OCI-M1 (cell line): ENCODE measurements around the gene DNAL4.

Source experiments
- DNase-seq: peaks from one replicate; lab custom pipeline; 2025; lab: John Stamatoyannopoulos, UW

Gene DNAL4

DNA sequence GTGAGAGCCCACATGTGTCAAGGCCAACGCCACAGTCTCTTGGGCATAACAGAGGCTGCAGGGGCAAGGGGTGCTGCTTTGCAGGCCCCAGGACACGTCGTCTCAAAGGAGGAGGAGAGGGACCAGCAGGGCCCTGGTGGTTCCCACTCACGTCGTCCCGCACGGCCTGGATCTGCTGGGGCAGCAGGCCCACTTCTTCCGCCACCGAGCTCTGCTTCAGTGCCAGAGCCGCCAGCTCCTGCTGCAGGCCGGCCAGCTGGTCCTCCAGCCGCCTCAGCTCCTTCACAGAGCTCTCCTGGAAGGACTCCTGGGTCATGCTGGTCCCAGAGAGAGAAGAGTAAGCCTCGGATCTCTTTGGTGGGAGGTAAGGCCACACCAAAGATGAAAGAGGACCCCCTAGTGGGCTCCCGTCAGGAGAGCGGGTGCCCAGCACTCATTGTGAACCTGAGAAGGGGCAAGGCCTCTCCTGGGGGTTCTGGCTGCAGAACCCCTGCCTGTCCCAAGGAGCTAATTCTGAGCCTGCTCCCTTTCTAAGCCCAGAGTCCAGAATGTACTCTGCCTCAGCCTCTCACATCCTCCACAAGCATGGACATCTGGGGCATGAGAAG is 53.7 kb downstream of the DNAL4 start:
- no peak for DNase-seq

DNA sequence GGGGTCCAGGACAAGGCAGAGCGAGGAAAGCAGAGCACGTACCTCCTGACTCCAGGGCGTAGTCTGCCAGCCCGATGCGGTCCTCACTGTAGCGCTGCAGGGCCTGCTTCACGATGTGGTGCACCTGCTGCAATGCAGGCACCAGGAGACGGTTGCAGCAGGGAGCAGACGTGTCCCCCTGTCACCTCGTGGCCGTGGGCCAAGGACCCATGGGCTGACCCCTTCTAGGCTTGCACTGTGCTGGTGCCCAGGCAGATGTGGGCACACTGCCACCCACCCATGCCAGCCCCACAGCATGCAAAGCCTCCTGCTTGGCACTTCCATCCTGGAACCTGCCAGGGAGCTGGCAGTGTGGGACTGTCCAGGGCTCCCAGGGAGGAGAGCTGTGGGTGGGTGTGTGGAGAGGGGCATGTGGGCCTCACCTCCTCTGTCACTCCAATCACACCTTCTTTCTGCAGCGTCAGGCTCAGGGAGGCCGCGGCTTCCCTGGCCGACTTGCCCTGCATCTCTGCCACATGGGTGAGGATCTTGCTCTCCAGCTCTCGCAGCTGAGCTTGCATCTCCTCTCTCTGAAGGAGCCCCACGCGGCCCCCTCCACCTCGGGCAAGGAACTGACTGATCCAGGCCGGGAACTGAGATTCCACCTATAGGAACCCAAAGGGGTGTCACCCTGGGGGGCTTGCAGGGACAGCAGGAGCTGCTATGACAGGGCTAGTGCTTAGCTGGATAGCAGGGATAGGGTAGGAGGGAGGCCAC is 54.5 kb downstream of the DNAL4 start:
- no peak for DNase-seq

DNA sequence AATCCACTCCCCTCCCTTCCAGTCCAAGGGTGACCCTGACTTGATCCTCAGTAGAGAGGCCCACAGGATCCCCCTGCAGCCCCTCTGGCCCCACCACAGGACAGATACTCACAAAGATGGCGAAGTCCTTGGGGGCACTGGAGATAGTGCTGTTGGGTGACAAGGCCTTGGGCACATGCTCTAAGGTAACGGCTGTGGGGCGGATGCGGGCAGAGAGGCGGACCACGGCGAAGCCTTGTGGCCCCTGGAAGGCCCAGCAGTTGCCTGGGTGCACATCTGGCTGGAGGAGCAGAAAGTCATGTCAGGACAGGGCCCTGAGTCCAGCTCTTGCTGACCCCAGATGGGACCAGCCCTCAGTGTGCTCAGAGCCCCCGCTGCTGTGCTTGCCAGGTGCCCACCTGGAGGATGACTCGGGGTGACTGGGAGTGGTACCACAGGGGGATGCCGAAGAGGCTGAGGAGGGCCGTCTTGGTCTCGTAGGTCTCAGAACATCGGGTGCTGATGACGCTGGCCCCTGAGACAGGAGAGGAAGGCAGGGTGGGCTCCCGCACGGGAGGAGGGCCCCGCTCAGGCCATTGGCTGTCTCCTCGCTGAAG is 55.4 kb downstream of the DNAL4 start:
- no peak for DNase-seq

DNA sequence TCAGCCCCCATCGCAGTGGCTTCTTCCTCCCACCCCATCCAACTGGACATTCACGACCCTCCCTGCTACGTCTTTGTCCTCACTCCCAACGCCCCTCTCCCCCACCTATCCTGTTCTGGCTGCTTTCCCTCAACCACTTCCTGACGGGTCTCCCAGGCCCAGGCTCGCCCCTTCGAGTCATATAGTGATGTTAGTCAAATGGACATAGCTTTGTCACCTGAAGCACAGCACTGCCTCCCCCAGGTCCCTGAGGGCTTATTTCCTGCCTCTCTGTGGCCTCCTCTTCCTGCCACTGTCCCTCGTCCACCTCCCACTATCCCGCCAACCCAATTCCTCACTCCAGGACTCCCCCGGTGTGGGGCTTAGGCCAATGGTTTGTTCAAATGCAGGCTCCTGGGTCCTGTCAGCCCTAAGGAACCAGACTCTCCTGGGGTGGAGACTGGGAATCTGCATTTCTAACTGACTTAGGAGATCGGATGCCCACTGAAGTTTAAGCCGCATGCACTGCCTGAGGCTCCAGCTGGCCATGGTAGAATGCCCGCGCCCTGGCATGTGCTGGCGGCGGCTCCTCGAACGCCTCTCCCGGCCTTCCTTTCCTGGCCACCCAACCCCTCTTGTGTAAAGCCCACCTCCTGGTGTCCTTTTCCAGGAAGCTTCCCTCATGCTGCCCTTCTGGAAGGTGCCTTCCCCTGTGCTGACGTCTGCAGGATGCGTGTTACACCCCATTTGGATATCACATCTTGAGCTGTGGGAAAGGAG is 56.5 kb downstream of the DNAL4 start:
- DNase-seq: no peak

DNA sequence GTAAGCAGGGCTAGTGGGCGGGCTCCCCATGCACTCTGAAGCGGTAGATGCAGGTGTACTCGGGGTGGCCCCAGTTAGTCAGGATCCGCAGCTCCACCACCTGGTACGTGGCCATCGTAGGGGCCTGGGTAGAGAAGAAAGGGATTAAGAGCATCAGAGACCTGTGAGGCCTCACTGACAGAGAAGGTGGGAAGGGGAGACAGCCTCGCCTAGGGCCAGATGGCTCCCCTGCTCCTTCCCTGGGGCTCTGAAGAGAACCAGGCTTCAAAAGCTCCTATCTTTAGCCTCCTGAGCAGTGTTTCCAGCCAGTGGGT is 57.7 kb downstream of the DNAL4 start:
- no peak for DNase-seq

DNA sequence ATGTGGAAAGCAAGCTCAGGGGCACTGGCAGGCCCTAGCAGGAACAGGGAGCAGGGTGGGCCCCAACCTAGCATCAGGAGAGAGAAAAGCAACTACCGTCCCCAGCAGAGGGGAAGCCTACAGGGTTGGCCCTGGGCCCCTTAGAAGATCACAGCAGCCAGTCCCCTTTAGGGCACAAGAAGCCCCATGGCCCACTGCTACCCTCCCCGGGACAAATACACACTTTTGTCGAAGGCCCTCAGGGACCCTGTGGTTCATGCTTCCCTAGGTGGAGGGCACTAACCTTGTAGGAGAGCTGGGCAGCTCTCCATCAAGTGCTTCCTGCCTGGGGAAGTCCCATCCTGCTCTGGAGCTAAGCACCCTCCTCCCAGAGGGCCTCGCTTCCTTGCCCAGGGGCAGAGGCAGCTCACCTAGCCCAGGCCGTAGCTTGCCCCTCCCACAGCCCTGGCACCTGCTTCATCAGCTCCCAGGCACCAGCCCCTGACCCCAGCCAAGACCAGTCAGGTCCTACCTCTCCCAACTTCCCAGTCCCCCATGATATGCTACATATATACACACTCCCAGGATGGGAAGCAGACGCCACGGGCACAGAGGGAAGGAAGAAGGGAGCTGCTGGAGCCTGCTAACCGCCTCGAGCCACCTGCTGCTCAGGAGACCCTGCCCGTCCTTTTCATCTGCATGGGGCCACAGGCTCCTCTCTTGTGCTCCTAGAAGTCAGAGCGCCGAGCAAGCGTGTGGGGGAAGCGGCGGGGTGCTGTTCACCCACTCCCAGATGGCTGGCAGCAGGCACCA is 58.3 kb downstream of the DNAL4 start:
- no peak for DNase-seq

DNA sequence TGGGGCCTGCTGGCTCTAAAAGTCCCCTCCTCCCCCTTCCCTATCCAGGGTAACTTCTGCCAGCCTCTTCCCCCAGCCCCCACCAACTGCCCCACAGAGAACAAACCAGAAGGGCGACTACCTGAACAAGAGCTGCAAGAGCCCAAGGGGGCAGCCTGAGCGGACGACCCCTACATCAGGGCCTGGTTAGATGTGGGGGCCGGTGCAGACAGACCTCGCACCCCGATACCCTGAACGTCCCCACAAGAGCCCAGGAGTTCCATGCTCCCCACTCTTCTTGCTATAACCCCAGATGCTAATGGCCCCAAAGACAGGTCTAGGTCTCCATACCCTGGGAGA is 58.8 kb downstream of the DNAL4 start:
- DNase-seq: no peak

DNA sequence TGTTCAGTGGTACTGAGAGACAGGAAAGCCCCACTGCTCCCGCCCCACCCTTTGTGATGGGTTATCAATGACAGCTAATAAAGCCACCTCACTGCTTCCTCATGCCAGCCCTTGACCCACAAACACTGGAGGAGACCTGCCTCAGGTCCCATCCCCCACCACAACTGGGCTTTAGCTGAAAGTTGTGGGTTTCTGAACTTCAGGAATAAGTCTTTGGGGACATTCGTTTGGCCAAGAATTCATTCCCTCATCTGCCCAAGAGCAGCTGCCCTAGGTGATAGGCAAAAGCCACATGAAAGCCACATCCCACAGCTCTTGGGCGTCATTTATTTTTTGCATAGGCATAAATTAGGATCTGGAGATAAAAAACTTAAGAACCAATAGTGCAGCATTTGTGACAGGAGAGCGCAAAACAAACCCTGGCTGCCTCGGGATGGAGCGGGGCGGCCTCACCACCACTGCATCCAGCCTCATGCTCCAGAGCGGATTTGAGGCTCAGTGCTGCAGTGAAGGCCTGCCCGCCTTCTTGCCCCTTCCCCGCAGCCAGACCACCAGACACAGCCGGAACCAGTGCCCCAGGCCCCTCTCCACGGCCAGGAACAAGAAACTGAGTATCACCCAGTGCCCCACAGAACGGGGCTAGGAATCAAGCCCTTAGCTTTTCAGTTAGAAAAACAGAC is 59.4 kb downstream of the DNAL4 start:
- no peak for DNase-seq

DNA sequence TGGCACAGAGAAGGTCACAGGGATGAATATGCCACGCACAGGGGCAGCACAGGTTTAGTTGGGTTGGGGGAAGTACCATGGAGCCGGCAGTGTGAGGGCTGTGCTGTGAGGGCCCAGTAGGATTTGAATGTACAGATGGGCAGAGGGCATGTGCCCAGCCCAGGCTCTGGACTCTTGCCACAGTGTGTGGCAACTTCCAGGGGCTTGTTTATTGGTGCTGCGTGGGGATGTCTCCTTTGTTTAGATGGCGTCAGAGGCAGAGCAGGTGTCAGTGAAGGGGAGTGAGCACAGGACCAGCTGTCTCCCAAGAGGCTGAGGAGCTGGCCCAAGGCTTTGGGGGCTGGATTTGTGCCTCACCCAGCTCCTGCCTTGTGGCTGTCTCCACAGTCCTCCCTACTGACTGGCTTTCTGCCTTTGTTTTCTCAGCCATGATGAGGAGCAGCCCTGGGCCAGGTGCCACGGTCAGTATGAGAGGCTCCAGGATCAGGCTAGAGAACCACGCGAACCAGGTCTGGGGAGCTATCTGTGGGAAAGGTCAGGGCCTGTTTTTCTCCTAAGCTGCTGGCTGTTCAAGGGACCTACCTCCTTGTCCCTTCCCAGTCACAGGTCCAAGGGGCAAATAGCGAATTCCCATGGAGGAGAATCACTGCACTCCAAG is 60.1 kb downstream of the DNAL4 start:
- DNase-seq: no peak

DNA sequence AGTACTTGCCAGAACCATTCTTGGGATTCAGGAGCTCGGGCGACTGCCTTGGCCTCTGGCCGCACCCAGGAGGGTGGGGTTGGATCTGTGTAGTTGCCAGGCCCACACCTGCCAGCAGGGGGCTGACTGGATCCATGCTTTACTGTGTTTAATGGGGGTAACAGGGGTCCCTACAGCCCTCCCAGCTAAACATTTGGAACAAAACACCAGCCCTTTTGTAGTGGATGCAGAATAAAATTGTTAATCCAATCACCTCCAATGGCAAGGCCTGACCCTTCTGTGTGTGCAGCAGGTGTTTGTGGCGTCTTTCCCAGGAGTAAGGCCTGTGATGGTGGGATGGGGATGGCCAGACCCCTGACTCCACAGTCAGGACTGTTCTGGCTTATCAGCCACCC is 60.6 kb downstream of the DNAL4 start:
- DNase-seq: peak; percentile 25

DNA sequence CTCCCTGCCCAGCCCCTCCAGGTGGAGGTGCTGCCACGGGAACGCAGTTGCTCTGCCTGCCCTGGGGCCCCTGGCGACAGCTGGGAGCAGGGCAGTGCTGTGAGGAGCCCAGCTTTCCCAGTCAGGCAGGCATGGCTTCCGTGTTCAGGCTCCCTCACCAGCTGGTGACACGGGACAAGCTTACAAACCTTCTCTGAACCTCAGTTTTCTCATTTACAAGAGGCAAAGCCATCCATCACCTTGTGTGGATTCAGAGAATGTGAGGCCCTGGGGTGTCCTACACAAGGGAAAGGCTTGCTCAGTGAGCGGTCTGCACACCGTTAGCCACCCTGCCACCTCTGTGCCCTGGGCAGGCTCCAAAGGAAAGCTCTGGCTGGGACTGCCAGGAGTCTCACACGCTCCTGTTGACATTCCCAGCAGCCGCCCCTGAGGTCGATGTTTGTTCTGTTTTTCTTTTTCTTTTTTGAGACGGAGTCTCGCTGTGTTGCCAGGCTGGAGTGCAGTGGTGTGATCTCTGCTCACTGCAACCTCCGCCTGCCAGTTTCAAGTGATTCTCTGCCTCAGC is 61.6 kb downstream of the DNAL4 start:
- no peak for DNase-seq

DNA sequence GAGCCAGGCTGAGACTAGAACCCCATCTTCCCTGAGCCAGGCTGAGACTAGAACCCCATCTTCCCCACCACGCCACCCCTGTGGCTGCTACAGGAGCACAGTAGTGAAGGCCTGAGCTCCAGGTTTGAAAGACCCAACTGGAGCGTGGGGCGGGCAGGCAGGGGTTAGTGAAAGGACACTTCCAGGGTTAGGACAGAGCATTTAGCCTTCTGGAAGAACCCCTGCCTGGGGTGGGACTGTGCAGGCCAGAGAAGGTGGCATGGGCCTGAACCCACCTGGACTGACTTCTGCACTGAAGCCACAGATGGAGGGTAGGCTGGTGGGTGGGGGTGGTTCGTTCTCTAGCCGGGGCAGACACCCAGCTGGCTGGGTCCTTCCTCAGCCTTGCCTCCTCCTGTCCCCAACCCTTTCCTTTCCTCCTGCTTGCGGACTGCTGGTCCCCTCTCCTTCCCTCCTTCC is 62.2 kb downstream of the DNAL4 start:
- DNase-seq: no peak

DNA sequence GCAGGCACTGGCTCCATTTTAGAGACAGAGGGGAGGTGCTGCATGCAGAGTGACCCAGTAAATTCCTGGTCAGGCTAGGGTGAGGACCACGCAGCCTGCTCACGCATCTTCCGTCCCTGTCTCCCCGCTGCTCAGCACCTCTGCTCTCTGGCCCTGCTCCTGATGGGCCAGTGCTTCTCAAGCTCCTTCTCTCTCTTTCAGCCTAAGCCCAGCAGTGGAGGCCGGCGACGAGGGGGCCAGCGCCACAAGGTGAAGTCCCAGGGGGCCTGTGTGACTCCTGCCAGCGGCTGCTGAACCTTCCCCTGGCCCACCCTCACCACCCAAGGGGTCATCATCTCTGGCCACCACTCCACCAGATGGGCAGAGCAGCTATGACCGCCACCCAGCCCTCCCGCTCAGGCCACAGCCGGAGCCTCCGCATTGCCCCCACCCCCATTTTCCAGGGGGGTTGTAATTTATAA is 63.5 kb downstream of the DNAL4 start:
- DNase-seq: no peak

DNA sequence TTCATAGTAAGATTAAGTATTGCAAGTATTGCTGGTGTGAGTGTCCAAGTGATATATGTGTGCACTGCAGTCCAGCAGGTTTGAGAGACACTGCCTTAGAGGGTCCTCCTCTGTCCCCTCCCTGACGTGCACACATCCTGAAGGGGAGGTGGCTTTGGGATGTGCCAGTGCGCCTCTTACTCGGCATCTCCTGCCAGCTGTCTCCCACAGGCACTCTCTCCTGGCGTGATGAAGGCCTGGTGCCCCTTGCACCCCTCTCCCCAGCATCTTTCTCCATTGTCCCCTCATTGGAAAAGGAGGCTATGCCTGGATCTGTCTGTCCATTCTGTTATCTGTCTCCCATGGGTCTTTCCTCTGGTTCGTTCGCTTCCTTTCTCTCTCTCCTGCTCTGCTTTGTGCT is 64.0 kb downstream of the DNAL4 start:
- no peak for DNase-seq

DNA sequence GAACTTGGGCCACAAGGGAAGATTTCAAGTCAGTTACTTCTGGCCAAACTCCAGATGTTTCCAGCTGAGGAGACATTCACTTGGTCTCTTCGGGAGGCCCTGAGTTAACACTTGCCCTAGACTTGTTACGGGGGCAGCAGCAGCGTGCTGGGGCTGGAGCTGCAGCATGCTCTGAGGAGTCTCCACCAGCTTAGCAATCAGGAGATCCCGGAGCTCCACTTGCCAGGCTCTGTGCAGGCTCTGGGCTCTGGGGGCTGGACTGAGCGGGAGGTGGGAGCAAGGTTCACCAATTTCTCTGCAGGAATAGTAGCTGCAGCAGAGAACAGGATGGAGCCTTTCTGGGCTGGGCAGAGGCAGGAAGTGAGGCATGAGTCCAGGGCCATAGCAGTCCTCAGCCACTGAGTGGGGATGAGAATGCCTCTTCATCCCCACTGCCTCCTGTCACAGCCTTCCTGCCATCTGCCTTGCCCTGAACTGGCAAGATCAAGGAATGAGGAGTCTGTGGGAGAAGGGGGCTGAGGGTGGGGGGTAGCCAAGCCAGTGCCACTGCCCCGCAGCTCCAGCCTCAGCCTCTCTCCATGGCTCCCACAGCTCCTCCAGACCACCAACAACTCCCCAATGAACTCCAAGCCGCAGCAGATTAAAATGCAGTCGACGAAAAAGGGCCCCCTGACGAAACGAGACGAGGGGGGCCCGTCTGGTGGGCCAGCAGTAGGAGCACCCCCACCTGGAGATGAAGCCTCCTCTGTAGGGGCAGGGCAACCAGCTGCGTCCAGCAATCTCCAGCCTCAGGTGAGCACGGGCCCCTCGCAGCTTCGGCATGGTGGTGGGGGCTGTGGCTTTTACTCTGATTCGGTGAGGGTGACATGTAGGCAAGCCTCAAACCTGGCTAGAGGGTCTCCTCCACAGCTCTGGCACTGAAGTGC is 64.8 kb downstream of the DNAL4 start:
- DNase-seq: no peak
